Endometrial microvascular endothelial cells (primary cell): Measurements from ENCODE around the gene MC2R. TPM values are rescaled to one million over a fixed set of nuclear protein-coding genes. Genes with fewer than 3 reads are reported as not detected.

Experiments
- in situ Hi-C: cut with HindIII; loops from 2 replicates; pipeline ENCODE4 v1.10.0; 2017; ENCODE audit warnings: low sequenced_read_pairs, low pct_unique_long_range_greater_than_20kb; ENCODE audit errors: inconsistent ontology term
- total RNA-seq: library from RNA; depleted of rRNA; stranded (reverse); fragments of >200 nt; gene quantifications from one replicate; pipeline ENCODE4 v1.2.3, GENCODE V29; 2015; ENCODE audit errors: inconsistent ontology term

MC2R gene
- total RNA-seq, 1 donor from 2014 or later, result not detected

DNA sequence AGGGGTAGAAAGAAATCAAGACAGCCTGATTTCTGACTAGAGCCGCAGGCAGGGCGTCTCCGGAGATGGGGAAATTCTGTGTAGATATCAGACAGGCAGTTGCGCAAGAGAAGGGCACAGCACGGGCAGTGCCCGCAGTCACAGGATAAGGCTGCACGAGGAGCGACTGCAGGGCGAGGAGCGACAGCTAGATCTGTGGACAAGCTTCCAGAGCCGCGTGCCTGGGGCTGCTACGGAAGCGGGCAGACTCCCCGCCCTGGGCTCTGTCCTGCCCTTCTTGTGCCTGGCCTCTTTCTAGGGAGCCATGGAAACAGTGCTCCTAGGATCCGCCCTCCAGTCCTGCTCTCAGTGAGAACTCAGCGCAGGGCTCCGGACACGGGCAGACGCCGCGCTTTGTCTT is 78.8 kb downstream of the MC2R start:
- in situ Hi-C loops, result no loop called here

DNA sequence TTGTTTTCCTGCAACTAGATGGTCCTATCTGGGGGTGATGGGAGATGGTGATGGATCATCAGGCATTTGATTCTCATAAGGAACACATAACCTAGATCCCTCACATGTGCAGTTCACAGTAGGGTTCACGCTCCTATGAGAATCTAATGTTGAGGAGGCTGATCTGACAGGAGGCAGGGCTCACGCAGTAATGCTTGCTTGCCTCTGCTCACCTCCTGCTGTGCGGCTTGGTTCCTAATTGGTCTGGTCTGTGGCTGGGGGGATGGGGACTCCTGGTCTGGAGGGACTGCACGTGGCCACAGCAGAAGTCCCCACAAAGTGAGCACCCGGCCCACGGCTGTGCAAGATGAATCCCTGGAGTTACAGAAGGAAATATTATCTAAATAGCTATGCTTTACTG is 80.1 kb downstream of the MC2R start:
- in situ Hi-C loops, result no loop called here

GRCh38 chr18:13834496-13835015 is 80.8 kb downstream of the MC2R start:
- in situ Hi-C loops, result no loop called here

Other genes starting within 250 kb of the MC2R start
- gene FAM210A, start 189.0 kb downstream of the MC2R start, total RNA-seq, result 13.7 TPM
- gene RNMT, start 188.9 kb downstream of the MC2R start, total RNA-seq, result 19.9 TPM
- gene MC5R, start 91.4 kb downstream of the MC2R start, total RNA-seq, result not detected
- gene ZNF519, start 216.9 kb upstream of the MC2R start, total RNA-seq, result 0.56 TPM